Fibroblast of skin of abdomen (primary cell): Measurements from ENCODE around the gene DNPH1. TPM values are rescaled to one million over a fixed set of nuclear protein-coding genes. Genes with fewer than 3 reads are reported as not detected.

Experiments
- DNase-seq: peaks from one replicate; pipeline ENCODE4 v3.0.0-alpha.2; 2013
- polyA plus RNA-seq, 2 experiments: library from polyadenylated mRNA; unstranded; fragments of 120-200 nt; gene quantifications; one replicate each; pipeline ENCODE4 v1.2.1, GENCODE V29; 2013; ENCODE audit not compliant: insufficient read length in 2 of 2

The DNPH1 gene, protein sequence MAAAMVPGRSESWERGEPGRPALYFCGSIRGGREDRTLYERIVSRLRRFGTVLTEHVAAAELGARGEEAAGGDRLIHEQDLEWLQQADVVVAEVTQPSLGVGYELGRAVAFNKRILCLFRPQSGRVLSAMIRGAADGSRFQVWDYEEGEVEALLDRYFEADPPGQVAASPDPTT
- 45.1 TPM for polyA plus RNA-seq (2013, experiment 1 of 2; ENCODE audit: insufficient read length)
- polyA plus RNA-seq (2013, experiment 2 of 2; ENCODE audit: insufficient read length) = 48.7 TPM

DNA sequence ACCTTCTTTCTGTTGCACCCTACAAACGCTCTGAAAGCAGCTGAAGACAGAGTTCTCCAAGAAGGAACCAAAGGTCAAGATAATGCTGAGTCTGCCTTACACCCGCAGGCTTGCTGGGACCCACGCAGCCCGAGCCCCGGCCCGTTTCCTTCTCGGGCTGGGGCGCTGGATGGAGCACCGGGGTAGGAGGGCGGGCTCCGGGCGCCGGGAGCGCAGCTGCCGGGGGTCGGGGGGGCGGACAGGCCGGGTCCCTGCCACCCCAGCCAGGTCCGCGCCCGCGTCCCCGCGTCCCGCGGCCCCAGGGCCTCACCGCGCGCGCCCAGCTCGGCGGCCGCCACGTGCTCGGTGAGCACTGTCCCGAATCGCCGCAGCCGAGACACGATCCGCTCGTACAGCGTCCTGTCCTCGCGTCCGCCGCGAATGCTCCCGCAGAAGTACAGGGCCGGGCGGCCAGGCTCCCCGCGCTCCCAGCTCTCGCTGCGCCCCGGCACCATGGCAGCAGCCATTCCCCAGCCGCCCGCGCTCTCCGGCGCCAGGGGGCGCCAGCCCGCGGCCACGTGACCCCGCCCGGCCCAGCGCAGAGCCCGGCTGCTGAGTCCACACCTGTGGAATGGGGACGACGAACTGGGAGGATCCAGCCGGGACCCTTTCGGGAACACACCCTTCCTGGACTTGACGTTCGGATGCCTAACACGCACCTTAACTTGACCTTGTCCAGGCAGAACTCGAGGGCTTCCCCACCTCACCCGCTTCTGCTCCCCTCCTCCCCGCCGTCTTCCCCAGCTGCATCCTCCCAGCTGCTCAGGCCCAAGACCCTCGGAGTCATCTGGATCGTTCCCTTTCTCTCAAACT, at the start of gene DNPH1:
DNPH1 (minus strand) TSS at position 531 of the 852 bp plus-strand sequence; CDS start at position 506, 25 bp downstream.
- peak; percentile 65 for DNase-seq

DNA sequence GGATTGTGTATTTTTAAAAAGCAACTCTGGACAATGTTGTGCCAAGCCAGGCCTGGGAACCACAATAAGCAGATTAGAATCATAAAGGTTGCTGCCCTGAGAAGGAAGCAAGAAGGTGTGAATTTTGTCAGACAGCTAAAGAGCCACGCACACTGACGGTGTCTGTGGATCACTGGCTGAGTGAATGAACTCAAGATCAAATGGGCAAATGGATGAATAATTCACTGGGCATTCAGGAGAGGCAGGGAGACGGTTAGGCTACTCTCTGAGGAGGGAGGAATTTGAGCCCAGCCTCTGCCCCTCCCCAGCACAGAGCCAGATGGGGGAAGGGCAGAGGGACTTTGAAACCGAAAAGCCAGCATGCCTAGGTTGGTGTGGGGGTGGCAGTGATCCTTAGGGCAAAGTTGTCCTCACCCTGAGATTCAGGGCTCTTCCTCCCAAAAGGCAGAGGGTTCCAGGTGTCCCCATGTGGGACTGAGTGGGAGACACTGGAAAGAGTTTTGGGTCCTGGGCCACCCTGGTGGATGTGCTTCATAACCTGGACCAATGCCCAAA, 49.3 kb upstream of the DNPH1 start:
- DNase-seq = peak; percentile 62

DNA sequence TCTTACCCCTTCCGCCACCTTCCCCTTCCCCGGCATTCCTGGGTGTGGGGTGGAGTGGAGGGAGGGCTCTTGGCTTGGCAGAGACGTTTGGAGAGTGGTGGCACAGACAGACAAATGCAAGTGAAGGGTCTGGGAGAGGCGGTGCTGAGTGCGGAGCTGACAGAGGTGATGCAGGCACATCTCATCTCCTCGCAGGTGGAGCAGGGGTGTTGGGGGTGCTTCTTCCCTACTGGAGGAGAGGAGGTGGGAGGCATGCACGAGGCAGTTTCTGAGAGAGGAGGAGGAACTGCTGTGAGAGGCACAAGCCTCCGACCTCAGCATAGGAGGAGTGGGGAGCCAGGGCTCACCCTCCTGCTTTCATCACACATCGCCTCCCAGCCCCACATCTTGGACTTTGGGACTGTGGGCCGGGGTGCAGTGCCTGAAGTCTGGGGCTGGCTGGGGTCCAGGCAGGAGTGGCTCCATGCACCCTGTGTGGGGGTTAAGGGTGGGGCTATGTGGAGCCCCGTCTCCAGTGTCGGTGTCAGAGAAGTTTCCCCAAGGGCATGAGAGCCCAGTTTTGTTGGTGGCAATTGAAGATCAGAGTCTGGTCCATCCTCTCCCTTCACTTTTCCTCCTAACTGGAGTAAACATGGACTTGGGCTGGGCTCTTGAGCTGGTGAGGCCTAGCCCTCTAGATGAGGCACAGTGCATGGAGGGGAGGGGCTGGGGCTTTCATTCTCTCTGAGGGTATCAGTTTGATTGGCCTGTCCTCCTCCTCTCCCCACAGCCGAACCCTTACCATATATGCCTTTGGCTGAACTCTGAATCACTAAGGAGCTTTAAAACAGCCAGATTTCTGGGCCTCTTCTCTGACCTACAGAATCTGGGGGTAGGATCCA, 48.6 kb upstream of the DNPH1 start:
- peak; percentile 26 for DNase-seq

DNA sequence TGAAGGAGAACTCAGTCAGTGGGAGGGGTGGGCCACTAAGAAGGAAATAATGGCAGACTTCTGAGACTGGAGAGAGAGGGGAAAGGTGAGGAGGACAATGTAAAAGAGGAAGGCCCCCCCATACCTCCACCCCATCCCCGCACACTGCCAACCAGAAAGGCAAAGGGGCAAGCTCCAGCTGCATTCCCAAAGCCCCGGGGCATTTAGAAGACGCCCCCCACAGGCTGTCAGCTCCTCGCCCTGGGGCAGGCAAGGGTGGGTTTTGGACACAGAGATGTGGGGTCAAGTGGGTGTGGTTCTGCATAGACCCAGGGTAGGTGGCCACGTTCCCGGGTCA, 48.0 kb upstream of the DNPH1 start:
- no peak for DNase-seq

DNA sequence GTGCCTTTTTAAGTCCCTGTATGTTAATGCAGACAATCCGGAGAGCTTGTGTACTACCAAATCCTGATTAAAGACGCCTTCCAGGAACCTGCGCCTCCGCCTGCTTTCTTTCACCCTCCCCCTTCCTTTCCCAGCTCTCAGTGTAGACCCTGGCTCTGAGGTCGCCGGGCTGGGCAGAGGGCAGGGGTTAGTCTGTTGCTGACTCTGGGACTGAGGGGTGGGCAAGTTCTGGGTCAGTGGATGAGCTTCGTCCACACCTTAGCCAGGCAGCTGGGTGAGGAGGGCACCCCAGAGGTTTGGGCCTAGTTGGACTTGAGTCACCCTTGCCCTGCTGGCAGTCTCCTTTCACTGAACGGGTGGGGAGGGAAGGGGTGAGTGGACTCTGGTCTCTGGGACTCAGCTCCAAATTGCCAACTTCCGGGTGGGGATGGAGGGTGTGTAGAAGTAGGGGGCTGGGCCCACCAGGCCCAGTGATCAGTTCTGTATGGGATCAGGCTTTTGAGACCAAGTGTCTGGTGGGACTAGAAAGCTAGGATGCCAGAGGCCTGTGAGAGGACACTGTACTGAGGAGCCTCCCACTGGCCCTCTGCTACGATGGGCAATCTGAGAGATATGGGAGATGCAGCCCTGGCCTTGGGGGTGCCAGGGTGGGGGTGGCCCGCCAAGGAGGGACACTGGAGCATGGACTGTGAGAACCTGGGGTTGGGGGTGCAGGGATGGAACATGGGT, 47.5 kb upstream of the DNPH1 start:
- no peak for DNase-seq

DNA sequence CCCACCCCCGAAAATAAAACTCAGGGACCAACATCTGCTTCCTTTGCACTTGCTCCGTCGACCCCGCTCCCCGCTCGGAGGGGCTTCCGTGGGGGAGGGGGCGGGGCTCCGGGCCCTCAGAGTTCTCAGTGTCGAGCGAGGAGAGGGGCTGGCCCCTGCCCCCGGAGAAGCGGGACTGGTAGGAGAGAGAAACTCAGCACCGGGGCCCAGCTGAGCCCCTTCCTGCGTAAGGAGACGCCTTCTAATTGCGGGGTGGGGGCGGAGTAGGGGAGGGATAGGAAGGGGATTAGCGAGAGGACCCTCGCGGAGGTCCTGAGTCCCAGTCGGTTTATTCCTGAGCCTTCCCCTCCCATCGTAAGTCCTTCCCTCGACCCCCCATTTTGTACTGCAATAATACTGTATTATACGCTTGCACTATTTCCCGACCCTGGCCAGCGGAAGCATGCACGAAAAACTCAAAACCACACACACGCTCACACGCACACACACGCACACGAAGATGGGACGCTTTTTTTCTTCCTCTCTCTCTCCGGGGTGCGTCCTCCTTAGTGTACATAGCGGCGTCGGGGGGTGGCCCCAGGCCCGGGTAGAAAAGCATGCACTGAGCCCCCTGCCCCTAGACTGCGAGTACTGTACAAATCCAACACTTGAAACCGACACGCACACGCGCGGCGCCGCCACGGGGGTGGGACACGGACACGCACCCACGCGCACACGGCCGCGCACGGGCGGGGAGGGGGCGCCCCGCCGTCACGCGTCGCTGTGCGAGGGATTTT, 46.7 kb upstream of the DNPH1 start:
- DNase-seq = no peak

DNA sequence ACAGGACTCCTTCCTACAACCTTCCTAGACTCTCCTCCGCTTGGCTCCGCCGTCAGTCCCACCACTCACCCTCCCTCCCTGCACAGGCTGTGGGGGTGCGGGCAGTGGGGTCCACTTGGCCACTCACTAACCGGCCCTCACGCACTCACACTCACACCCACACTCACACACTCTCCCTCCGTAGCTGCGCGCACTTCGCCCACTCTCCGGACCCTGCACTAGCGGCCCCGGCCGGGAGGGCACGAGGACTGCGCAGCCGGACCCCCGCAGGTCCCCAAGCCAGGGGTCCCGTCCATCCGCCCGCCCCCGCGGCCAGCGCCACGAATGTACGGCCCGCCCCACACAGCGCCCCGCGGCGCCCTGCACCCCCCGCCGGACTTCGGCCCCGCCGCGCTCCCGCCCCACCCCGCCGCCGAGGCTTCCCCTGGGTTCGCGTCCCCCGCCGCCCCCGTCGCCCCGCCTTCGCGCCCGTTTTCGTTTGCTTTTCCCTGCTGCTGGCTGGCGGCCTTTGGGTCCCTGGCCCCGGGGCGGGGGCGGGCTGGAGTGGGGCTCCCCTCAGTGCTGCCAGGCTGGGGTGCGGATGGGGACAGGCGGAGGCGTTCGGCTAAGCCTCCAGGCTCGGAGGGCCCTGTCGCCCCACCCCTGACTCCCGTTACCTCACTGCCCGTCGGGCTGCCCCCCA, 45.8 kb upstream of the DNPH1 start:
- DNase-seq = no peak

DNA sequence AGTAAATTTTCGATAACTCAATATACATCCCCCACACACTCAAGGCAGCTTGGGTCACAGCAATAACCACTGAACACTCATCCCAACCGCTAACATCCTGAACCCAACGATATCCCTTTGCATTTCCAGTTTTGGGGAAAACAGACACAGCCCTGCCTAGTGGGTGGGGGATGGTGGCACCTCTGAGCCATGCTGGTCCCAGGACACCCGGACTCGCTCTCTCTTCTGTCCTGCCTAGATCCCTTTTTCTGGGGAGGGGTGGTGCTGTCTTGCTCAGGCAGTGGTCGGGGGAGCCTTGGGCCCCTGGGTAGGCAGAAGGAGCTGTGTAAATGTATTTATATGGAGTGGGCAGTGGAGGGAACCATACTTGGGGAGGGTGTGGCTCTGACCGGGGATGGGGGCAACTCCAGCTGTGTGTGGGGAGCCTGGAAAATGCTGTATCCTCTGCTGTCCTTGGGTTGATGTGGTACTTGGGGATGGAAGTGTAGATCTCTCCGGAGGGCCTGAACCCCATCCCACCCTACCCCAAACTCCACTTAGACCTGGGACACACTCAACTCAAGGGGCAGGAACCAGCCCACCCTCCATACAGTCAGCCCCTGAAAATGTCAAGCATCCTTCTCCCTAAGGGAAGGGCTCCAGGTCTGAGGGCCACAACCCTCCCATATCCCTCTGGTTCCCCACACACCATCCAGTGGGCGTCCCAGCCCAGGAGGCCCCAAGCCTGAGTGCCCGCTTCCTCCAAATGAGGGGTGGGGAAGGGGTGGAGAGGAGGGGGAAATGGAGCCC, 45.0 kb upstream of the DNPH1 start:
- no peak for DNase-seq

DNA sequence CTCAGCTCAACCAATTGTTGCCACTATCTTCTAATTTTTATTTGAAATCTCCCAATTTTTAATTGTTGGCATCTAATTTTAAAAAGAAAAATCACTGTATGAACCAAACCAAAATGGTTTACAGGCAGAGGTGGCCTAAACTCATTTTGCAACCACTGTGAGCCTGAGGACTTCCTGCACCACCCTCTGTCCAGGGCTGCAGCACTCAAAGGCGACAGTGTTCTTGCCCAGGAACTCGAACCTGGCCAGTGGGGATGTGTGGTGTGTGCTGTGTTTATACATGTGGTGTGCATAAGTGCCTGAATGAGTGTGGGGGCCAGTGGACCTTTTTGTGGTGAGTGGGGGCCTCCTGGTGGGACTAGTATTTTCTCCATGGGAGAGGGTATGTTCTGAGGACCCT, 44.4 kb upstream of the DNPH1 start:
- no peak for DNase-seq

DNA sequence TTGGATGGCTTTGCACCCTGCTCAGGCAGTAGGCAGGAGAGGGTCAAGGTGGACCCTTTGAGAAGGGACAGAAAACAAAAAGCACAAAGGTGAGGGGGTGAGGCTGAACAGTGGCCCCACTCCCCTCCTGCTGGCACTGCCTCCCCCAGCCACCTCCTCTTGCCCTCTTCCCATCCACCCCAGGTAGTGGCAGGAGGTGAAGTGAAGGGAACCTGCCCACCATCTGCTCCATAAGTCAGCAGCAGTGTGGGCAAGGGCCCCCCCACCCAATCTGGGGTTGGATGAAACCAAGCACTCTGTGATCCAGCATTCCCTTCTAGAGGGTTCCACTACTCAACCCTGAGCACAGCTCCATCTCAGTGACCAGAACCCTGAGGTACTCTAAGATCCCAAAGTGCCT, 42.7 kb upstream of the DNPH1 start:
- no peak for DNase-seq

DNA sequence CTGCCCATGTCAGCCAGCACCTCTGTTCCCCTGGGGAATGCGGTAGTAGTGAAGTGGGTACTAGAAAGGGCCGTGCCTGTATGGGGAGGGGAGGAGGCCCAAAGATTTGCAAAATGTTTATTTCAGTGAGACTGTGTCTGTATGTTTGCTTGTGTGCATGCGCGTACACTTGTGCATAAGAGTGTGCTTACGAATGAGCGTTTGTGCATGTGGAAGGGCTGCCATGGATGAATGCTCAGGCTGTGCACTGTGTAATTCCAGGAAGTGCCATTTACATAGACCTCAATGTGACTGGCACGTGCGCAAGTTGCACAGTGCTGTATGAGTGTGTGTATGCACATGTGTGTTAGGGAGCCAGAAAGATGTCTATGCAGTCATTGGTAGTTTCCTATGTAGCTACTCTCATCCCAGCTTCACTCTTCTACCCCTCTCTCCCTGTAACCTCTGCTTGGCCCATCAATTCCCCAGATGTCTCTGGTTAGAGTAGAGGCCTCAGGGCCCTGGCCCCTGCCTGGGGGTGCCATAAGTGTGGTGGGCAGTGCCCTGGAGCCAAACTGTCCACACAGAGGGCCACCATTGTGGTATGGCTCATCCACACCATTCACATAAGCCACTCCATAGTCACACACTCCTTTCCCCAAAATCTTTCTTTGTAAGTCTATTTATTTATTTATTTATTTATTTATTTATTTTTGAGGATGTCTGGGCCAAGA, 42.0 kb upstream of the DNPH1 start:
- no peak for DNase-seq

DNA sequence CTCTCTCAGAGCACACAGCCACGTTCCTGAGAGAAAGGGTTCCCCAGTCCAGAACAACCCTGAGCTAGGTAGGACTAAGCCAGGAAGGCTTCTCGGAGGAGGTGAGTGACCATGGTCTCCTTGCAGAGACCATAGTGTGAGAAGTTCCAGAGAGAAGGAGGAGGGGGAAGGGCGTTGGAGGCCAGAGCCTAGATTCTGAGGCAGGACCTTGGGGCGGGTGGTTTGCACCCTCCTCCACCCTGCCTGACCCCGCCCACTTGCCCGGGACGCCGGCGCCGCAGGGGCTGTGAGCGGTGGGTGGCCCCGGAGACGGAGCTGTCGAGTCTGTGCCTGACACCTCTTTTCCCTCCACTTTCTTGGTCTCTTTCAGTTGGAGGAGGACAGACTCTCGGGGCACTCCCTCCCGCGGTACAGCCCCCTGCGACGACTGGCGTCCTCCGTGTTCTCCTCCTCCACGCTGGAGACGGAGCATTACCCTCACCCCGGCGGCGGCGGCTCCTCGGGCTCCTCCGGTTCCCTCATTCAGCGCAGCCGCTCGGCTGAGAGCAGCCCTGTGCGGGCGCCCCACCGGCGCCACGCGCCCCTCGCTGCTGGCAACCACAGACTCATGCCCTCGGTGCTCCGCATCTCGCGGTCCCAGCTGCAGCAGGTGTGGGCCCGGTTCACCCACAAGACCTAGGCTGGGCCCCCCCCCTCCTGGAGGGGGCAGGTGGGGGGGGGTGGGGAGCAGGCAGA, 40.2 kb upstream of the DNPH1 start:
- no peak for DNase-seq

DNA sequence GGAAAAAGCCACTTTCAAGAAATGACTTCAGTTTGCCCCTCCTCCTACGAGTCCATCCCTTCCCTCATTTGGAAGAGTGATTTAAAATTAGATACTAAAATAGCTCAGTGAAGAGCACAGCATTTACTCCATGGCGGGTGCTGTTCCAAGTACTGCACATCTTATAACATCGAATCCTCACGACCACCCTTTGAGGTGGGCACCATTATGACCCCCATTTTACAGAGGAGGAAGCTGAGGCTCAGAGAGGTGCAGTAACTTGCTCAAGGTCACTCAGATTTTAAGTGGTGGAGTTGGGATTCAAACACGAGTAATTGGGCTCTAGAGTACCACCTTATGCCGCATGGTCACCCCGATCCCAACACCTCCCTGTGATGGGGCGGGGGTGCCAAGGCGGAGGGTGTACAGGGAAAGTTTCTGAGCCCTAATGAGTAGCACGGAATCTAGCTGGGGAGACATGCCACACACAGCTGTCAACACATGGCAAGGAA, 39.5 kb upstream of the DNPH1 start:
- DNase-seq = no peak

DNA sequence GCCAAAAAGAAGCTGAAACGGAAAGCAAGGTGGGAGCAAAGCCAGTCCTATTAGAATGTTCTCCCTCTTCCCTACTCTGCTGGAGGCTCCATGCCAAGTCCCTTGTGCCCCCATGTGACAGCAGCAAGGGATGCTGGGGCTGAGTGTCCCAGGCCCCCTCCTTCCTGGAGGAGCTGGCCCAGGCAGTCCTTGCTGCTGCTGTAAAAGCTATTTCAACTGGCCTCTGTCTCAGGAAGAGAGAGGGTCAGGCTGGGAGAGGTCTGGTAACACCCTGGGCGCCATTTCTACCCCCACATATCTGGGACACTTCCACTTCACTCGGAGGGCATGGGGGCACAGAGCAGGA, 39.0 kb upstream of the DNPH1 start:
- no peak for DNase-seq

DNA sequence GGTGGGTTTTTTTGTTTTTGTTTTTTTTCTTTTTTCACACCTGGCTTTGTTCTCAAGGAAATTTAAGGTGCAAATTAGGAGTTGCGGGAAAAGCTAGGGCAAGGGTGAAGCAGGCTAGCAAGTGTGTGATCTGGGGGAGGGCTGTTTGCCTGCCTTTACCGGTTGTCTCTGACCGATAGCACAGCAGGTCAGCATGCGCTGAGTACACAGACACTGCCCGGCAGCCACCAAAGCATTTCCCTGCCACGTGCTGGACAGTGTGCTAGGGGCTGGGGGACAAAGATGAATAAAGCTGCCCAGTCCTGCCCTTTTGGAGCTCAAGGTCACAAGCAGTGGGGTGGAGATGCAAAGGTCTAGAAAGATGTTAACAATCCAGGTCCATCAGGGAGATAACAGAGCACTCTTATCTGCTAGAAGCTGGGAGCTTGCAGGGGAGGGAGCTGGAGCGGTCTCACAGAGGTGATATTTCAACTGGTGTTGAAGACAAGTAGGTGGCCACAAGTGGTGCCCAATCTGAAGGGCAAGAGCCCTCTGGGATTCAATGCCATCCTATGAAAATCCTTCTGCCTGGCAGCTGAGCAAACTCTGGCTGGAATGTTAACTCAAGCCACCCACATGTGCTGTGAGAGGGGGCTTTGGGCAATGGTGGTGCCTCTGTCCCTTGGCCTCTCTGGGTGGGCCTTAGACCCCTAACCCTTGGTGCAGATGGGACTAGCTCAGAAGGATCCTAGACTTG, 38.5 kb upstream of the DNPH1 start:
- no peak for DNase-seq

DNA sequence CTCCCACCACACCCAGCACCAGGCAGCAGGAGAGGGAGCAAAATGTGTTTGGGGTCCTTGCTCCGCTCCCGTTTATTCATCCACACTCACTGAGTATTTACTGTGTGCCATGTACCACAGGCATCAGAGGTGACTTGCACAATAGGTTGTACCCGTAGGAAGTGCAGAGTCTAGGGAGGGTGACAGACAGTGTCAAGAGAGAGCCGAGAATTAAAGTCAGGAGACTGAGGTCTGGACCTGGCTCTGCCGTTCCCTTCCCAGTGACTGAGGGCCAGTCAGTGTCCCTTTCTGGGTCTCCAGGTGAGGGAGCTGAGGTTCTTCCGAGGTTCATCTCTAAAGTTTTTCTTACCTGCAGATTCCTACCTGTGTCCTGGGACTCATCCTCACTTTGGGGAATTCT, 36.3 kb upstream of the DNPH1 start:
- DNase-seq = no peak

DNA sequence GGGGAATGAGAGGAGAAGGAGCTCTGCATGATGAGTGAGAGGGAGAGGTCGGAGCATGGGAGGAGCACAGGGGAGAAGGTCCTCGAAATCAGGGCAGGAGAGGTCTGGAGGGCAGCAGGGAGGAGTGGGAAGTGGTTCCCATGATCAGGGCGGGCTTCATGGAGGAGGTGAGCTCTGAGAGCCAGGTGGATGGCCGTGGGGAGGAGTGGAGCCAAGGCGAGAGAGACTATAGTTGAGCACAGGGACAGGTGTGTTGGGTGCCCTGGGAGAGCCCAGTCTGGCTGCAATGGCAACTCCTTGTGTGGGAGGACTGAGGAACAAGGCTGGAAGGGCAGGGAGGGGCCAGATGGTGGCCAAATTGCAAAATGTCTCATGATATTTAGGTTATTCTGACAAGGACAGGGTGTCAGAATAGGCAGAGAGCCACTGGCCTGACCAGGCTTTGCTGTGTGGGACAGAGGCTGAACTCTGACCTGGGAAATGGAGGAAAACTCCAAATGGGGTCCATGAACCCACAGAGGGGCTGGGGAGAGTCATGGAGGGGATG, 35.4 kb upstream of the DNPH1 start:
- no peak for DNase-seq
